Keratinocyte (primary cell): Measurements from ENCODE around the gene EDNRA. TPM values are rescaled to one million over a fixed set of nuclear protein-coding genes. Genes with fewer than 3 reads are reported as not detected.

Source experiments
- DNase-seq: peaks from one replicate; pipeline ENCODE4 v3.0.0-alpha.2; 2011; ENCODE audit warnings: low read depth, missing footprints, low spot score
- FAIRE-seq: peaks from 2 replicates; lab custom pipeline; 2011; peaks lifted over from hg19 to GRCh38; lab: Jason Lieb, UNC
- H2AFZ ChIP-seq: 2 replicates; pipeline ENCODE4 v1.6.0; 2012; ENCODE audit warnings: low read length, control low read depth, inconsistent platforms; ENCODE audit not compliant: control insufficient read depth
- H3K27ac ChIP-seq: 2 replicates; pipeline ENCODE4 v1.5.1; 2011; ENCODE audit warnings: low read length; ENCODE audit not compliant: control insufficient read depth, insufficient read depth
- H3K27me3 ChIP-seq: 3 replicates; pipeline ENCODE4 v1.6.0; 2011; ENCODE audit warnings: low read length; ENCODE audit not compliant: control insufficient read depth, insufficient read depth; ENCODE audit errors: extremely low read depth
- H3K36me3 ChIP-seq, 2 experiments: 2 replicates in 1 of 2; 3 replicates in 1 of 2; pipeline ENCODE4 v1.5.1; 2011; ENCODE audit warnings: low read length in 2 of 2, mild to moderate bottlenecking in 1 of 2; ENCODE audit not compliant: control insufficient read depth in 2 of 2, insufficient read depth in 2 of 2; ENCODE audit errors: extremely low read depth in 1 of 2
- H3K4me1 ChIP-seq: 3 replicates; pipeline ENCODE4 v1.5.1; 2011; ENCODE audit warnings: low read length; ENCODE audit not compliant: control insufficient read depth, insufficient read depth; ENCODE audit errors: extremely low read depth
- H3K4me2 ChIP-seq: 3 replicates; pipeline ENCODE4 v1.6.0; 2011; ENCODE audit warnings: low read depth, low read length; ENCODE audit not compliant: control insufficient read depth, insufficient read depth; ENCODE audit errors: extremely low read depth
- H3K4me3 ChIP-seq, 3 experiments: fragments of 200-600 bp in 1 of 3; sonication (generic) in 1 of 3; 2 replicates in 2 of 3; 3 replicates in 1 of 3; pipeline ENCODE4 v1.5.1; 2011 to 2016; ENCODE audit warnings: low read length in 3 of 3, mild to moderate bottlenecking in 3 of 3, control low read depth in 2 of 3, inconsistent platforms in 1 of 3, low read depth in 1 of 3, mixed read lengths in 1 of 3, mixed run types in 1 of 3, moderate library complexity in 1 of 3; ENCODE audit not compliant: control insufficient read depth in 2 of 3, insufficient read depth in 2 of 3; ENCODE audit errors: extremely low read depth in 1 of 3
- H3K79me2 ChIP-seq: 2 replicates; pipeline ENCODE4 v1.6.0; 2012; ENCODE audit warnings: low read length; ENCODE audit not compliant: control insufficient read depth, insufficient read depth
- H3K9ac ChIP-seq: 3 replicates; pipeline ENCODE4 v1.6.0; 2011; ENCODE audit warnings: low read length; ENCODE audit not compliant: control insufficient read depth, insufficient read depth; ENCODE audit errors: extremely low read depth
- H3K9me1 ChIP-seq: 3 replicates; pipeline ENCODE4 v1.6.0; 2011; ENCODE audit warnings: low read length; ENCODE audit not compliant: control insufficient read depth, insufficient read depth; ENCODE audit errors: extremely low read depth
- H3K9me3 ChIP-seq: 2 replicates; pipeline ENCODE4 v1.5.1; 2012; ENCODE audit warnings: low read depth, low read length; ENCODE audit not compliant: control insufficient read depth
- H4K20me1 ChIP-seq: 3 replicates; pipeline ENCODE4 v1.6.0; 2011; ENCODE audit warnings: low read length; ENCODE audit not compliant: control insufficient read depth, insufficient read depth; ENCODE audit errors: extremely low read depth
- CTCF ChIP-seq, 3 experiments: IDR thresholded peaks in 1 of 3; conservative IDR thresholded peaks in 1 of 3; optimal IDR thresholded peaks in 1 of 3; 2 replicates in 2 of 3; 3 replicates in 1 of 3; pipeline versions ENCODE3 to v1.5.1; 2011; ENCODE audit warnings: low read length in 3 of 3, mild to moderate bottlenecking in 3 of 3, moderate library complexity in 2 of 3, control low read depth in 1 of 3, inconsistent platforms in 1 of 3; ENCODE audit not compliant: insufficient read depth in 2 of 3; ENCODE audit errors: extremely low read depth in 1 of 3
- EZH2 ChIP-seq: IDR thresholded peaks from one replicate; pipeline ENCODE4 v1.6.1; 2012; ENCODE audit warnings: inconsistent platforms, mild to moderate bottlenecking, low read length, moderate library complexity
- dilution Hi-C: fragments of 300-500 bp; cut with MboI; formaldehyde crosslinking; loops from one replicate; pipeline ENCODE4 v1.7.0; 2020; ENCODE audit warnings: low sequenced_read_pairs; ENCODE audit not compliant: extremely low pct_ligation_motif_present
- polyA plus RNA-seq, 5 experiments: library from polyadenylated mRNA; depleted of rRNA in 3 of 5; stranded (reverse) in 3 of 5; stranded (forward) in 1 of 5; unstranded in 1 of 5; fragments of >200 nt; gene quantifications; 1 replicate in 1 of 5; 2 replicates in 3 of 5; 3 replicates in 1 of 5; pipeline versions ENCODE4 v1.2.1 to v1.2.3, GENCODE V29; 2011 to 2012; ENCODE audit warnings: missing spikeins in 2 of 5, low read depth in 1 of 5, low replicate concordance in 1 of 5

The EDNRA gene
- polyA plus RNA-seq, 1 donor (not counting 4 experiments of a cell fraction or from before 2014, with no cell fraction given), result 7.8 TPM

GRCh38 chr4:147567276-147567675, 86.4 kb downstream of the EDNRA start:
- Histone ChIP-seq H3K27ac (no peak overlapping the region), H4K20me1 (no peaks in the 10 kb centered on the region), H3K9ac (no peak overlapping the region), H3K27me3 (no peaks in the 10 kb centered on the region), H3K9me3 (no peaks in the 10 kb centered on the region), H3K79me2 (no peaks in the 10 kb centered on the region), H2AFZ (no peak overlapping the region), H3K4me3 (no peak overlapping the region), H3K4me1 (peaks cover 2% of the 10 kb centered on the region), H3K4me2 (no peak overlapping the region), H3K9me1 (no peaks in the 10 kb centered on the region), H3K36me3 (no peaks in the 10 kb centered on the region)
- DNase-seq (no peak), FAIRE-seq (no peak)
- TF ChIP-seq EZH2 (no peak), CTCF (optimal IDR thresholded peaks at IDR 0.05 in 1 of 3, IDR thresholded peaks at IDR 0.05 in 1 of 3, conservative IDR thresholded peaks at IDR 0.05 in 1 of 3; ENCODE audit: extremely low read depth in 1 of 3, insufficient read depth in 2 of 3, low read length in 3 of 3) (no peak)
- dilution Hi-C loops, result no loop called here

DNA sequence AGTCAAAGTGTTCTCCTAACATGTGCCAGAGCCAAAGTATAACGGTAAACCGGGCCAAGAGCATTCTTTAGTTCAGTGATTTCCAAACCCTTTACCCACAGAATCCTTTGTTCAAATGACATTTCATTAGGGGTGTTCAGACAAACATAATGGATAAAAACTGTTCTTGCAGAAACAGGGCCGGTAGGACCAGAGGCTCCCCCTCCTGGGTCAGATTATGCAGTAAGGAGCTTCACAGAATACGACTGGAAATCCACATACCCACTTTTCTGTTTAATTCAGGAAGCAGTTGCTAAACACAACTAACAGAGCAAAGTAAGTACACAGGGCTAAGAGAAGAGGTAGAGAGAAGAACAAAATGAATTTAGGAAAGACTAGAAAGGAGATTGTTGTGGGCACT, 89.7 kb downstream of the EDNRA start:
- H2AFZ ChIP-seq, result no peak overlapping the region
- no peak overlapping the region for H3K4me2 ChIP-seq
- DNase-seq, result no peak
- H4K20me1 ChIP-seq, result no peaks in the 10 kb centered on the region
- TF ChIP-seq EZH2 (no peak), CTCF (optimal IDR thresholded peaks at IDR 0.05 in 1 of 3, IDR thresholded peaks at IDR 0.05 in 1 of 3, conservative IDR thresholded peaks at IDR 0.05 in 1 of 3; ENCODE audit: extremely low read depth in 1 of 3, insufficient read depth in 2 of 3, low read length in 3 of 3) (no peak)
- H3K9me1 ChIP-seq, result no peaks in the 10 kb centered on the region
- peaks cover 2% of the 10 kb centered on the region for H3K4me1 ChIP-seq
- no peak overlapping the region for H3K9ac ChIP-seq
- no peaks in the 10 kb centered on the region for H3K79me2 ChIP-seq
- no peaks in the 10 kb centered on the region for H3K27me3 ChIP-seq
- dilution Hi-C loops, result no loop called here
- no peak overlapping the region for H3K4me3 ChIP-seq
- H3K36me3 ChIP-seq, result no peaks in the 10 kb centered on the region
- no peak overlapping the region for H3K27ac ChIP-seq
- no peak for FAIRE-seq
- no peaks in the 10 kb centered on the region for H3K9me3 ChIP-seq
